HG03045 (cell line): ENCODE results near the gene SYNDIG1.

Experiments used
- ATAC-seq: cut with Tn5 transposase; IDR thresholded peaks from one replicate; pipeline ENCODE4 v1.9.1; 2021; ENCODE audit warnings: mild to moderate bottlenecking, moderate library complexity; ENCODE audit not compliant: unreplicated experiment

The SYNDIG1 gene

GRCh38 chr20:24582373-24583168, 113.1 kb downstream of the SYNDIG1 start:
- ATAC-seq: no peak

- ATAC-seq: no peak
Measured at GRCh38 chr20:24583169-24583792, 113.9 kb downstream of the SYNDIG1 start.

- no peak for ATAC-seq
Measured at GRCh38 chr20:24584078-24584477, 114.6 kb downstream of the SYNDIG1 start.

GRCh38 chr20:24584538-24585356, 115.3 kb downstream of the SYNDIG1 start:
- ATAC-seq: no peak

GRCh38 chr20:24585796-24586522, 116.5 kb downstream of the SYNDIG1 start:
- ATAC-seq: no peak

- ATAC-seq: no peak
Measured at GRCh38 chr20:24586523-24586840, 117.1 kb downstream of the SYNDIG1 start.

- ATAC-seq: no peak
Measured at GRCh38 chr20:24587384-24588046, 118.1 kb downstream of the SYNDIG1 start.

- ATAC-seq: no peak
Measured at GRCh38 chr20:24588047-24588635, 118.7 kb downstream of the SYNDIG1 start.

GRCh38 chr20:24588725-24589340, 119.4 kb downstream of the SYNDIG1 start:
- no peak for ATAC-seq

- no peak for ATAC-seq
Measured at GRCh38 chr20:24589381-24589780, 120.0 kb downstream of the SYNDIG1 start.

- ATAC-seq: no peak
Measured at GRCh38 chr20:24589815-24590177, 120.4 kb downstream of the SYNDIG1 start.

- ATAC-seq: no peak
Measured at GRCh38 chr20:24590178-24590982, 121.0 kb downstream of the SYNDIG1 start.

GRCh38 chr20:24597051-24597450, 127.6 kb downstream of the SYNDIG1 start:
- ATAC-seq: no peak

GRCh38 chr20:24598346-24598745, 128.9 kb downstream of the SYNDIG1 start:
- no peak for ATAC-seq

GRCh38 chr20:24598996-24599395, 129.6 kb downstream of the SYNDIG1 start:
- no peak for ATAC-seq

GRCh38 chr20:24600012-24600411, 130.6 kb downstream of the SYNDIG1 start:
- ATAC-seq: no peak

GRCh38 chr20:24603454-24603853, 134.0 kb downstream of the SYNDIG1 start:
- ATAC-seq: no peak

- ATAC-seq: no peak
Measured at GRCh38 chr20:24604966-24605665, 135.7 kb downstream of the SYNDIG1 start.
